ENCODE measurements around the gene AFG3L2. TPM values are rescaled to one million over a fixed set of nuclear protein-coding genes. Genes with fewer than 3 reads are reported as not detected.

The AFG3L2 gene
- total and polyA plus RNA-seq, 2 experiments from 2014 or later: 50.3 to 105 TPM

GRCh38 chr18:12410081-12410481, 33.1 kb upstream of the AFG3L2 start:
- Histone ChIP-seq H3F3A (replicated peaks; ENCODE audit: low read depth) (0 out of 2 replicates have a peak, but pooled peaks cover 10% of the 10 kb centered on the region), H3K79me2 (replicated peaks; ENCODE audit: insufficient read depth) (peaks cover 18% of the 10 kb centered on the region), H3K4me2 (no peak overlapping the region), H3K4me3 (no peak overlapping the region), H3K36me3 (ENCODE audit: insufficient read depth) (no peaks in the 10 kb centered on the region), H3K27me3 (ENCODE audit: insufficient read depth) (peaks cover 32% of the 10 kb centered on the region), H4K20me1 (replicated peaks; ENCODE audit: insufficient read depth) (no peaks in the 10 kb centered on the region), H3K9me2 (ENCODE audit: insufficient read depth) (no peaks in the 10 kb centered on the region), H2AFZ (no peak overlapping the region), H3K4me1 (ENCODE audit: insufficient read depth) (peaks cover 15% of the 10 kb centered on the region), H3K27ac (ENCODE audit: low read depth) (no peak overlapping the region)
- H3K27ac Mint-ChIP-seq: no peak overlapping the region
- peaks cover 3% of the 10 kb centered on the region; the same call in 1 of the 3 replicates for H3K36me3 Mint-ChIP-seq (ENCODE audit: low read depth)
- no peak overlapping the region for H3K4me3 Mint-ChIP-seq
- no peak for ATAC-seq
- no peak for DNase-seq (ENCODE audit: low spot score)
- peaks cover 13% of the 10 kb centered on the region for H3K4me1 Mint-ChIP-seq
- H3K9me3 Mint-ChIP-seq: no peaks in the 10 kb centered on the region
- TF ChIP-seq STAT1 (IDR thresholded peaks at IDR 0.05; ENCODE audit: unreplicated experiment) (no peak), ZNF331 (CRISPR knock-in tag; IDR thresholded peaks at IDR 0.05; ENCODE audit: low read depth) (no peak), NANOG (IDR thresholded peaks at IDR 0.05; ENCODE audit: borderline replicate concordance) (no peak), EZH2 (IDR thresholded peaks at IDR 0.05; ENCODE audit: low read depth, unreplicated experiment) (no peak), REST (IDR thresholded peaks at IDR 0.05; ENCODE audit: unreplicated experiment) (no peak), ZNF462 (CRISPR knock-in tag; IDR thresholded peaks at IDR 0.05) (no peak), ETS1 (IDR thresholded peaks at IDR 0.05) (no peak), CTCF (conservative IDR thresholded peaks at IDR 0.05; ENCODE audit: low read depth in 2 of 2) (no peak), EZH2phosphoT487 (IDR thresholded peaks at IDR 0.05; ENCODE audit: unreplicated experiment) (no peak), CREB1 (CRISPR knock-in tag; IDR thresholded peaks at IDR 0.05; ENCODE audit: low read depth) (no peak)
- peaks cover 33% of the 10 kb centered on the region for H3K27me3 Mint-ChIP-seq (ENCODE audit: insufficient read depth, low read depth, poor library complexity)
